Measurements from ENCODE around the gene DVL2. TPM values are rescaled to one million over a fixed set of nuclear protein-coding genes. Genes with fewer than 3 reads are reported as not detected.

The DVL2 gene
- polyA plus RNA-seq, 2 donors, result 20.8 to 32.2 TPM

GRCh38 chr17:7177191-7177953 lies 56.9 kb downstream of the DVL2 start:
- H3K4me3 ChIP-seq (ENCODE audit: low read depth in 1 of 2, low read length in 2 of 2), result peak overlapping the region in 1 of 2 donors; percentile 34
- no peaks in the 10 kb centered on the region for H3K27me3 ChIP-seq (ENCODE audit: control insufficient read depth in 1 of 2, insufficient read depth in 2 of 2, low read length in 2 of 2)
- WGBS, 2 donors, result 3 to 4% methylated on average over 28 to 31 of the region's 31 CpGs
- no peaks in the 10 kb centered on the region for H3K9me3 ChIP-seq (ENCODE audit: control insufficient read depth in 2 of 2, insufficient read depth in 1 of 2, low read depth in 1 of 2, low read length in 1 of 2)
- no peak overlapping the region for H3K27ac ChIP-seq (ENCODE audit: low read depth in 2 of 2, low read length in 1 of 2)
- peaks cover 7 to 11% of the 10 kb centered on the region in 2 donors for H3K4me1 ChIP-seq (ENCODE audit: control insufficient read depth in 2 of 2, insufficient read depth in 2 of 2, low read length in 1 of 2)
- H3K36me3 ChIP-seq (ENCODE audit: control insufficient read depth in 2 of 2, insufficient read depth in 2 of 2, low read length in 1 of 2), result no peaks in the 10 kb centered on the region

GRCh38 chr17:7176841-7177190 lies 57.5 kb downstream of the DVL2 start:
- 14 to 18% methylated on average over 17 of the region's 17 CpGs for WGBS, 2 donors
- no peaks in the 10 kb centered on the region for H3K9me3 ChIP-seq (ENCODE audit: control insufficient read depth in 2 of 2, insufficient read depth in 1 of 2, low read depth in 1 of 2, low read length in 1 of 2)
- H3K4me3 ChIP-seq (ENCODE audit: low read depth in 1 of 2, low read length in 2 of 2), result no peak overlapping the region
- H3K36me3 ChIP-seq (ENCODE audit: control insufficient read depth in 2 of 2, insufficient read depth in 2 of 2, low read length in 1 of 2), result no peaks in the 10 kb centered on the region
- no peaks in the 10 kb centered on the region for H3K27me3 ChIP-seq (ENCODE audit: control insufficient read depth in 1 of 2, insufficient read depth in 2 of 2, low read length in 2 of 2)
- peaks cover 7 to 11% of the 10 kb centered on the region in 2 donors for H3K4me1 ChIP-seq (ENCODE audit: control insufficient read depth in 2 of 2, insufficient read depth in 2 of 2, low read length in 1 of 2)
- no peak overlapping the region for H3K27ac ChIP-seq (ENCODE audit: low read depth in 2 of 2, low read length in 1 of 2)

- no peak overlapping the region for H3K4me3 ChIP-seq (ENCODE audit: low read depth in 1 of 2, low read length in 2 of 2)
- no peak overlapping the region for H3K27ac ChIP-seq (ENCODE audit: low read depth in 2 of 2, low read length in 1 of 2)
- H3K36me3 ChIP-seq (ENCODE audit: control insufficient read depth in 2 of 2, insufficient read depth in 2 of 2, low read length in 1 of 2), result no peaks in the 10 kb centered on the region
- no peaks in the 10 kb centered on the region for H3K27me3 ChIP-seq (ENCODE audit: control insufficient read depth in 1 of 2, insufficient read depth in 2 of 2, low read length in 2 of 2)
- WGBS, 2 donors, result 86 to 91% methylated on average over 1 of the region's 1 CpG
- no peaks in the 10 kb centered on the region for H3K9me3 ChIP-seq (ENCODE audit: control insufficient read depth in 2 of 2, insufficient read depth in 1 of 2, low read depth in 1 of 2, low read length in 1 of 2)
- peaks cover 7 to 11% of the 10 kb centered on the region in 2 donors for H3K4me1 ChIP-seq (ENCODE audit: control insufficient read depth in 2 of 2, insufficient read depth in 2 of 2, low read length in 1 of 2)
Measured at GRCh38 chr17:7176107-7176840, 58.0 kb downstream of the DVL2 start.

Other genes starting within 250 kb of the DVL2 start
- gene ALOX12, start 238.5 kb downstream of the DVL2 start, polyA plus RNA-seq, result 10 to 100 TPM; 54.4 to 66.5 TPM
- 100 to 1,000 TPM; 216 to 253 TPM for gene RNASEK, start 221.9 kb downstream of the DVL2 start, polyA plus RNA-seq
- 1 to 10 TPM; 1.5 to 1.8 TPM for gene BCL6B, start 211.5 kb downstream of the DVL2 start, polyA plus RNA-seq
- gene SLC16A13, start 198.5 kb downstream of the DVL2 start, polyA plus RNA-seq, result 1 to 10 TPM; 4.8 TPM
- gene SLC16A11, start 190.4 kb downstream of the DVL2 start, polyA plus RNA-seq, result 1 to 10 TPM; 1.9 to 2.3 TPM
- 1 to 10 TPM; 1.7 to 6.0 TPM for gene CLEC10A, start 154.3 kb downstream of the DVL2 start, polyA plus RNA-seq
- gene ASGR2, start 119.7 kb downstream of the DVL2 start, polyA plus RNA-seq, result under 1 TPM; 0.24 to 1.00 TPM
- 1 to 10 TPM in 1 of 2 donors, under 1 TPM in 1; 0.84 to 2.0 TPM for gene ASGR1, start 55.1 kb downstream of the DVL2 start, polyA plus RNA-seq
- 10 to 100 TPM in 1 of 2 donors, 1 to 10 TPM in 1; 3.2 to 11.8 TPM for gene DLG4, start 14.7 kb downstream of the DVL2 start, polyA plus RNA-seq
- gene ACADVL, start 14.6 kb downstream of the DVL2 start, polyA plus RNA-seq, result 100 to 1,000 TPM; 484 to 979 TPM
- gene PHF23, start 4.9 kb upstream of the DVL2 start, polyA plus RNA-seq, result 10 to 100 TPM; 22.4 to 29.6 TPM
- gene GABARAP, start 7.9 kb upstream of the DVL2 start, polyA plus RNA-seq, result 100 to 1,000 TPM; 354 to 393 TPM
- gene CTDNEP1, start 17.2 kb upstream of the DVL2 start, polyA plus RNA-seq, result 10 to 100 TPM; 42.4 to 58.5 TPM
- 10 to 100 TPM; 14.7 to 39.0 TPM for gene ELP5, start 17.7 kb upstream of the DVL2 start, polyA plus RNA-seq
- gene CLDN7, start 28.0 kb upstream of the DVL2 start, polyA plus RNA-seq, result 100 to 1,000 TPM; 271 to 275 TPM
- gene SLC2A4, start 47.2 kb upstream of the DVL2 start, polyA plus RNA-seq, result 1 to 10 TPM; 5.4 to 7.6 TPM
- gene YBX2, start 60.1 kb upstream of the DVL2 start, polyA plus RNA-seq, result 10 to 100 TPM in 1 of 2 donors, 1 to 10 TPM in 1; 2.8 to 13.0 TPM
- gene EIF5A, start 73.1 kb upstream of the DVL2 start, polyA plus RNA-seq, result 100 to 1,000 TPM; 597 to 599 TPM
- gene GPS2, start 80.8 kb upstream of the DVL2 start, polyA plus RNA-seq, result 10 to 100 TPM; 54.5 to 56.5 TPM
- gene NEURL4, start 94.8 kb upstream of the DVL2 start, polyA plus RNA-seq, result 10 to 100 TPM; 15.7 to 32.1 TPM
- 1 to 10 TPM; 5.3 to 9.7 TPM for gene ACAP1, start 102.0 kb upstream of the DVL2 start, polyA plus RNA-seq
- gene KCTD11, start 117.6 kb upstream of the DVL2 start, polyA plus RNA-seq, result 10 to 100 TPM; 39.3 to 75.9 TPM
- gene TMEM95, start 120.6 kb upstream of the DVL2 start, polyA plus RNA-seq, result under 1 TPM in 1 of 2 donors, not detected in 1; 0.18 TPM
- gene TNK1, start 146.6 kb upstream of the DVL2 start, polyA plus RNA-seq, result 1 to 10 TPM; 6.1 to 9.3 TPM
- gene PLSCR3, start 160.0 kb upstream of the DVL2 start, polyA plus RNA-seq, result 10 to 100 TPM; 24.7 to 31.0 TPM
- 100 to 1,000 TPM; 105 to 158 TPM for gene TMEM256, start 169.6 kb upstream of the DVL2 start, polyA plus RNA-seq
- 1 to 10 TPM; 4.2 to 5.5 TPM for gene NLGN2, start 173.3 kb upstream of the DVL2 start, polyA plus RNA-seq
- not detected for gene SPEM1, start 185.8 kb upstream of the DVL2 start, polyA plus RNA-seq
- not detected for gene SPEM2, start 191.1 kb upstream of the DVL2 start, polyA plus RNA-seq
- gene SPEM3, start 194.3 kb upstream of the DVL2 start, polyA plus RNA-seq, result not detected
- 1 to 10 TPM; 6.8 to 9.8 TPM for gene TMEM102, start 200.9 kb upstream of the DVL2 start, polyA plus RNA-seq
- gene FGF11, start 205.0 kb upstream of the DVL2 start, polyA plus RNA-seq, result 10 to 100 TPM in 1 of 2 donors, 1 to 10 TPM in 1; 5.6 to 16.5 TPM
- 1 to 10 TPM; 7.0 to 7.4 TPM for gene CHRNB1, start 210.5 kb upstream of the DVL2 start, polyA plus RNA-seq
- gene ZBTB4, start 245.1 kb upstream of the DVL2 start, polyA plus RNA-seq, result 10 to 100 TPM; 15.5 to 19.1 TPM
- under 1 TPM in 1 of 2 donors, not detected in 1; 0.01 TPM for gene SLC35G6, start 246.9 kb upstream of the DVL2 start, polyA plus RNA-seq
- 10 to 100 TPM; 33.8 to 56.6 TPM for gene POLR2A, start 249.8 kb upstream of the DVL2 start, polyA plus RNA-seq